HepG2 (cell line): Measurements from ENCODE around the gene MRS2. TPM values are rescaled to one million over a fixed set of nuclear protein-coding genes. Genes with fewer than 3 reads are reported as not detected.

ENCODE experiments used
- CEBPZ ChIP-seq: IDR thresholded peaks from 2 replicates; pipeline ENCODE4 v1.6.1; 2012; ENCODE audit warnings: low read length, improper control_type of control experiment
- ELF4 ChIP-seq: sonication (generic); formaldehyde crosslinking; IDR thresholded peaks from 2 replicates; pipeline ENCODE4 v1.5.0; 2020; ENCODE audit warnings: missing genetic modification reagents, mild to moderate bottlenecking, moderate library complexity, borderline replicate concordance
- FOSL1 ChIP-seq: sonication (generic); formaldehyde crosslinking; IDR thresholded peaks from 2 replicates; pipeline ENCODE4 v1.9.0; 2021; ENCODE audit warnings: missing genetic modification reagents, borderline replicate concordance
- HNRNPH1 ChIP-seq: fragments of 200-400 bp; formaldehyde crosslinking; optimal IDR thresholded peaks from 2 replicates; pipeline ENCODE3; 2017; ENCODE audit warnings: mild to moderate bottlenecking, low read depth, low read length
- KLF12 ChIP-seq: sonication (generic); formaldehyde crosslinking; IDR thresholded peaks from 2 replicates; pipeline ENCODE4 v1.4.0; 2020; ENCODE audit warnings: missing genetic modification reagents, borderline replicate concordance
- LCORL ChIP-seq, 2 experiments: fragments of 450-650 bp in 1 of 2; sonication (generic) in 1 of 2; formaldehyde crosslinking in 1 of 2; IDR thresholded peaks; 2 replicates each; pipeline versions ENCODE4 v1.5.0 to v1.6.1; 2017 to 2020; ENCODE audit warnings: antibody characterized with exemption in 1 of 2, missing genetic modification reagents in 1 of 2
- MYNN ChIP-seq: sonication (generic); formaldehyde crosslinking; IDR thresholded peaks from 2 replicates; pipeline ENCODE4 v1.4.0; 2020; ENCODE audit warnings: mild to moderate bottlenecking, low read depth, missing genetic modification reagents
- MYPOP ChIP-seq: sonication (generic); formaldehyde crosslinking; IDR thresholded peaks from 2 replicates; pipeline ENCODE4 v1.8.1; 2023; ENCODE audit warnings: mild to moderate bottlenecking, moderate library complexity, missing genetic modification reagents
- NKX3-1 ChIP-seq: sonication (generic); formaldehyde crosslinking; IDR thresholded peaks from 2 replicates; pipeline ENCODE4 v1.5.0; 2020; ENCODE audit warnings: missing genetic modification reagents
- RERE ChIP-seq: IDR thresholded peaks from 2 replicates; pipeline ENCODE4 v1.6.1; 2016; ENCODE audit warnings: low read depth, missing genetic modification reagents, missing compliant biosample characterization
- SAP130 ChIP-seq: IDR thresholded peaks from 2 replicates; pipeline ENCODE4 v1.6.1; 2016; ENCODE audit warnings: low read depth
- SRF ChIP-seq: IDR thresholded peaks from 2 replicates; pipeline ENCODE4 v1.6.1; 2011; ENCODE audit warnings: mild to moderate bottlenecking, low read depth, low read length, moderate library complexity
- ZKSCAN8 ChIP-seq: IDR thresholded peaks from 2 replicates; pipeline ENCODE4 v1.6.1; 2016; ENCODE audit warnings: borderline replicate concordance, missing genetic modification reagents, missing compliant biosample characterization
- ZNF225 ChIP-seq: sonication (generic); formaldehyde crosslinking; IDR thresholded peaks from 2 replicates; pipeline ENCODE4 v1.4.0; 2020; ENCODE audit warnings: mild to moderate bottlenecking, missing genetic modification reagents
- ZNF275 ChIP-seq: sonication (generic); formaldehyde crosslinking; IDR thresholded peaks from 2 replicates; pipeline ENCODE4 v1.8.0; 2022; ENCODE audit warnings: missing genetic modification reagents, mild to moderate bottlenecking, inconsistent platforms, borderline replicate concordance
- ZNF329 ChIP-seq: sonication (generic); formaldehyde crosslinking; IDR thresholded peaks from 2 replicates; pipeline ENCODE4 v1.9.0; 2021; ENCODE audit warnings: low read depth, mild to moderate bottlenecking, missing genetic modification reagents
- ZNF367 ChIP-seq: sonication (generic); formaldehyde crosslinking; IDR thresholded peaks from 2 replicates; pipeline ENCODE4 v1.4.0; 2020; ENCODE audit warnings: missing genetic modification reagents, borderline replicate concordance
- ZNF557 ChIP-seq: sonication (generic); formaldehyde crosslinking; IDR thresholded peaks from 2 replicates; pipeline ENCODE4 v1.4.0; 2020; ENCODE audit warnings: missing genetic modification reagents
- polyA plus RNA-seq, 8 experiments: library from polyadenylated mRNA; depleted of rRNA in 3 of 8; stranded (reverse) in 7 of 8; unstranded in 1 of 8; fragments of >200 nt; fragmentation: Illumina TruSeq in 4 of 8; extraction: Trizol in 4 of 8; gene quantifications; 2 replicates each; pipeline versions ENCODE4 v1.2.1 to v1.2.3, GENCODE V29; 2011 to 2016; ENCODE audit warnings: low read depth in 4 of 8, missing spikeins in 1 of 8, mixed read lengths in 1 of 8; ENCODE audit not compliant: insufficient read depth in 1 of 8
- total RNA-seq, 5 experiments: library from RNA; depleted of rRNA; stranded (reverse); fragments of >200 nt; fragmentation: Illumina TruSeq; extraction: Trizol; gene quantifications; 2 replicates each; pipeline ENCODE4 v1.2.3, GENCODE V29; 2016; ENCODE audit warnings: low read depth in 1 of 5

MRS2 gene
- total and polyA plus RNA-seq, 2 of the 13 experiments (the other 11 are each of a cell fraction or from before 2014, with no cell fraction given), result 31.1 to 83.8 TPM

GRCh38 chr6:24385536-24386269, 17.0 kb upstream of the MRS2 start (continued):
- TF ChIP-seq CEBPZ (no peak), ZNF225 (CRISPR knock-in tag) (no peak), RERE (CRISPR knock-in tag) (peak; percentile 92), ZNF329 (CRISPR knock-in tag) (no peak), KLF12 (CRISPR knock-in tag) (no peak), SAP130 (CRISPR knock-in tag) (peak; percentile 86), ELF4 (CRISPR knock-in tag) (no peak), ZKSCAN8 (CRISPR knock-in tag) (peak; percentile 76; the same call in 1 of the 2 replicates), ZNF557 (CRISPR knock-in tag) (no peak), ZNF275 (no peak), FOSL1 (CRISPR knock-in tag) (no peak), NKX3-1 (CRISPR knock-in tag) (peak; percentile 15; the same call in 1 of the 2 replicates), SRF (no peak), LCORL (IDR thresholded peaks at IDR 0.05) (peak; percentile 57; the same call in 1 of the 2 replicates), LCORL (CRISPR knock-in tag; IDR thresholded peaks at IDR 0.05) (peak; percentile 86), HNRNPH1 (no peak), MYNN (no peak; the same call in 1 of the 2 replicates), MYPOP (CRISPR knock-in tag) (peak; percentile 80), ZNF367 (CRISPR knock-in tag) (no peak)
